ENCODE results near the gene ZNF319. TPM values are rescaled to one million over a fixed set of nuclear protein-coding genes. Genes with fewer than 3 reads are reported as not detected.

Gene ZNF319
- total and polyA plus RNA-seq, 2 of the 13 experiments (the other 11 are each of a cell fraction or from before 2014, with no cell fraction given): 2.4 to 3.6 TPM

DNA sequence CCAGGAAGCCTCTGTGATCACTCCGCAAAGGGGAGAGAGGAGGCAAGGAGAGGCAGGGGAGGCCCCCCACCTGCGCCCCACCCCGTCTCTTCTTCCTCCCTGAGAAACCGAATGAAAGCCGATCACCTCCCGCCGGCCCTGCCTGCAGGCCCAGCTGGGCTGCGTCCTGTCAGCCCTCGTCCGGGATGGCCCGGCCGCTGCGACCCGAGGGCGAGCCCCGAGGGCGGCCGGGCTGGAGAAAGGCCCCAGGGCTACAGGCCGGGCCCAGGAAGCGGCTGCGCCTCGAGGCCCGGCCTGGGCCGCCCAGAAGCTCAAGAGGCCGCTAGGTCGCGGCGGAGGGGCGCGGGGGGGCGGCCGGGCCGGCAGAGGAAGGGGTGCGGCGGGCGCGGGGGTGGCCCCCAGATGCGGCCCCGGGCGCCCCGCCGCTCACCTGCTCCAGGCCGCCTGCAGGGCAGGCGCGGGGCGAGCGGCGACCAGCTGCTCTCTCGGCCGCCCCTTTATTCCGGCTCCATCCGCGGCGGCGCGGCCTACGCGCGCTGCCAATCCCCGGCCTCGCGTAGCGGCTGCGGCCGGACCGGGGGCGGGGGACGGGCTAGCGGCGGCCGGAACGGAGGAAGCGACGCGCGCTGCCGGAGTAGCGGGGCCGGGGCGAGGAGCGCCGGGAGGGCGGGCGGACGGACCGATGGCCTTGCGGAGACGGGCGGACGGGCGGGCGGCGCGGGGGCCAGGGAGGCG is at the start of gene ZNF319 (continued):
- no peak for TF ChIP-seq GMEB2 (CRISPR knock-in tag; IDR thresholded peaks at IDR 0.05; ENCODE audit: low read depth)
- peak; percentile 41; the same call in 1 of the 2 replicates for TF ChIP-seq SALL1 (CRISPR knock-in tag; IDR thresholded peaks at IDR 0.05)
- no peak for TF ChIP-seq PAF1 (CRISPR knock-in tag; IDR thresholded peaks at IDR 0.05)
- no peak for TF ChIP-seq THAP7 (CRISPR knock-in tag; IDR thresholded peaks at IDR 0.05)
- TF ChIP-seq ZNF616 (CRISPR knock-in tag; IDR thresholded peaks at IDR 0.05; ENCODE audit: low read depth): 0 out of 2 replicates have a peak, but pooled peaks have one; percentile 15
- TF ChIP-seq GPN1 (CRISPR knock-in tag; IDR thresholded peaks at IDR 0.05; ENCODE audit: borderline replicate concordance): no peak
- no peak for TF ChIP-seq KLF15 (CRISPR knock-in tag; IDR thresholded peaks at IDR 0.05; ENCODE audit: borderline replicate concordance)
- peak; percentile 28 for TF ChIP-seq HNRNPLL (IDR thresholded peaks at IDR 0.05; ENCODE audit: low read depth, low read length, poor library complexity, severe bottlenecking)
- peak; percentile 72 for TF ChIP-seq PTBP1 (IDR thresholded peaks at IDR 0.05; ENCODE audit: low read depth, low read length, poor library complexity, severe bottlenecking)
- TF ChIP-seq ZMYM3 (CRISPR knock-in tag; IDR thresholded peaks at IDR 0.05): no peak
- TF ChIP-seq E2F5 (CRISPR knock-in tag; conservative IDR thresholded peaks at IDR 0.05): peak; percentile 23; the same call in 1 of the 2 replicates
- peak; percentile 50; the same call in 1 of the 2 replicates for TF ChIP-seq ZNF746 (CRISPR knock-in tag; IDR thresholded peaks at IDR 0.05)
- peak; percentile 65; the same call in 1 of the 2 replicates for TF ChIP-seq ZC3H13 (CRISPR knock-in tag; IDR thresholded peaks at IDR 0.05)
- peak; percentile 19; the same call in 1 of the 2 replicates for TF ChIP-seq MEIS2 (CRISPR knock-in tag; IDR thresholded peaks at IDR 0.05)
- TF ChIP-seq, protein P1, sequence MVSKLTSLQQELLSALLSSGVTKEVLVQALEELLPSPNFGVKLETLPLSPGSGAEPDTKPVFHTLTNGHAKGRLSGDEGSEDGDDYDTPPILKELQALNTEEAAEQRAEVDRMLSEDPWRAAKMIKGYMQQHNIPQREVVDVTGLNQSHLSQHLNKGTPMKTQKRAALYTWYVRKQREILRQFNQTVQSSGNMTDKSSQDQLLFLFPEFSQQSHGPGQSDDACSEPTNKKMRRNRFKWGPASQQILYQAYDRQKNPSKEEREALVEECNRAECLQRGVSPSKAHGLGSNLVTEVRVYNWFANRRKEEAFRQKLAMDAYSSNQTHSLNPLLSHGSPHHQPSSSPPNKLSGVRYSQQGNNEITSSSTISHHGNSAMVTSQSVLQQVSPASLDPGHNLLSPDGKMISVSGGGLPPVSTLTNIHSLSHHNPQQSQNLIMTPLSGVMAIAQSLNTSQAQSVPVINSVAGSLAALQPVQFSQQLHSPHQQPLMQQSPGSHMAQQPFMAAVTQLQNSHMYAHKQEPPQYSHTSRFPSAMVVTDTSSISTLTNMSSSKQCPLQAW (CRISPR knock-in tag; IDR thresholded peaks at IDR 0.05): 0 out of 2 replicates have a peak, but pooled peaks have one; percentile 10
- TF ChIP-seq ARID2 (CRISPR knock-in tag; IDR thresholded peaks at IDR 0.05; ENCODE audit: borderline replicate concordance): no peak
- TF ChIP-seq, protein P2, sequence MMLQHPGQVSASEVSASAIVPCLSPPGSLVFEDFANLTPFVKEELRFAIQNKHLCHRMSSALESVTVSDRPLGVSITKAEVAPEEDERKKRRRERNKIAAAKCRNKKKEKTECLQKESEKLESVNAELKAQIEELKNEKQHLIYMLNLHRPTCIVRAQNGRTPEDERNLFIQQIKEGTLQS (CRISPR knock-in tag; IDR thresholded peaks at IDR 0.05): no peak
- peak; percentile 15 for TF ChIP-seq TAF15 (IDR thresholded peaks at IDR 0.05; ENCODE audit: low read depth, low read length, poor library complexity, severe bottlenecking)
- TF ChIP-seq UBTF (CRISPR knock-in tag; IDR thresholded peaks at IDR 0.05): peak; percentile 98
- TF ChIP-seq JDP2 (CRISPR knock-in tag; IDR thresholded peaks at IDR 0.05; ENCODE audit: borderline replicate concordance): peak; percentile 69; the same call in 1 of the 2 replicates
- peak in 1 of 2 experiments; percentile 69; a peak in 2 of 4 replicates for TF ChIP-seq POLR2A (IDR thresholded peaks at IDR 0.05; ENCODE audit: insufficient read depth in 1 of 2, low read depth in 2 of 2, low read length in 2 of 2)
